ENCODE data around the gene ULK2. TPM values are rescaled to one million over a fixed set of nuclear protein-coding genes. Genes with fewer than 3 reads are reported as not detected.

Gene ULK2
- total RNA-seq, 1 experiment from 2014 or later = 12.7 TPM

GRCh38 chr17:19800571-19800970, 67.2 kb downstream of the ULK2 start:
- Histone ChIP-seq H3K36me3 (ENCODE audit: control insufficient read depth in 1 of 2, insufficient read depth in 2 of 2, low read length in 2 of 2) (no peaks in the 10 kb centered on the region), H3K9me2 (ENCODE audit: insufficient read depth) (no peaks in the 10 kb centered on the region), H3K4me3 (replicated peaks in 1 of 2; ENCODE audit: low read depth in 1 of 2, low read length in 2 of 2) (no peak overlapping the region), H4K20me1 (ENCODE audit: insufficient read depth) (no peaks in the 10 kb centered on the region), H3K79me2 (ENCODE audit: insufficient read depth, low read length) (no peaks in the 10 kb centered on the region), H2AFZ (ENCODE audit: low read depth, low read length, poor library complexity, severe bottlenecking) (no peak overlapping the region), H3K9me3 (ENCODE audit: control insufficient read depth in 1 of 2, insufficient read depth in 1 of 2, low read depth in 1 of 2, low read length in 2 of 2) (no peaks in the 10 kb centered on the region), H3K27me3 (ENCODE audit: insufficient read depth, low read length) (no peaks in the 10 kb centered on the region), H3K4me2 (ENCODE audit: low read length) (no peak overlapping the region), H3K9ac (ENCODE audit: low read length) (no peak overlapping the region), H3K4me1 (ENCODE audit: control insufficient read depth in 1 of 2, insufficient read depth in 2 of 2, low read length in 2 of 2) (no peaks in the 10 kb centered on the region), H3K27ac (ENCODE audit: low read depth, low read length) (no peak overlapping the region)
- no TSS peak for BruUV-seq (replicated peaks)
- CTCF ChIA-PET = no interaction called here
- intact Hi-C loops (cut with micrococcal nuclease) = no loop called here
- no peak for TF ChIP-seq TCF7L2 (IDR thresholded peaks at IDR 0.05; ENCODE audit: borderline replicate concordance, extremely low read depth, insufficient read depth, insufficient read length)
- no peak for TF ChIP-seq SIN3A (IDR thresholded peaks at IDR 0.05; ENCODE audit: low read depth)
- no peak for TF ChIP-seq POLR2A (IDR thresholded peaks at IDR 0.05; ENCODE audit: borderline replicate concordance, extremely low read depth, insufficient read depth, insufficient read length)
- TF ChIP-seq, protein P1, sequence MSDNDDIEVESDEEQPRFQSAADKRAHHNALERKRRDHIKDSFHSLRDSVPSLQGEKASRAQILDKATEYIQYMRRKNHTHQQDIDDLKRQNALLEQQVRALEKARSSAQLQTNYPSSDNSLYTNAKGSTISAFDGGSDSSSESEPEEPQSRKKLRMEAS (IDR thresholded peaks at IDR 0.05) = no peak
- TF ChIP-seq SRF (IDR thresholded peaks at IDR 0.05; ENCODE audit: low read depth) = no peak
- no peak for TF ChIP-seq EZH2phosphoT487 (IDR thresholded peaks at IDR 0.05; ENCODE audit: borderline replicate concordance)
- no peak for TF ChIP-seq FOSL1 (IDR thresholded peaks at IDR 0.05; ENCODE audit: low read depth)
- TF ChIP-seq JUND (IDR thresholded peaks at IDR 0.05) = no peak
- TF ChIP-seq, protein P2, sequence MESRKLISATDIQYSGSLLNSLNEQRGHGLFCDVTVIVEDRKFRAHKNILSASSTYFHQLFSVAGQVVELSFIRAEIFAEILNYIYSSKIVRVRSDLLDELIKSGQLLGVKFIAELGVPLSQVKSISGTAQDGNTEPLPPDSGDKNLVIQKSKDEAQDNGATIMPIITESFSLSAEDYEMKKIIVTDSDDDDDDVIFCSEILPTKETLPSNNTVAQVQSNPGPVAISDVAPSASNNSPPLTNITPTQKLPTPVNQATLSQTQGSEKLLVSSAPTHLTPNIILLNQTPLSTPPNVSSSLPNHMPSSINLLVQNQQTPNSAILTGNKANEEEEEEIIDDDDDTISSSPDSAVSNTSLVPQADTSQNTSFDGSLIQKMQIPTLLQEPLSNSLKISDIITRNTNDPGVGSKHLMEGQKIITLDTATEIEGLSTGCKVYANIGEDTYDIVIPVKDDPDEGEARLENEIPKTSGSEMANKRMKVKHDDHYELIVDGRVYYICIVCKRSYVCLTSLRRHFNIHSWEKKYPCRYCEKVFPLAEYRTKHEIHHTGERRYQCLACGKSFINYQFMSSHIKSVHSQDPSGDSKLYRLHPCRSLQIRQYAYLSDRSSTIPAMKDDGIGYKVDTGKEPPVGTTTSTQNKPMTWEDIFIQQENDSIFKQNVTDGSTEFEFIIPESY (IDR thresholded peaks at IDR 0.05; ENCODE audit: extremely low read depth, insufficient replicate concordance, low read length) = no peak
- no peak for TF ChIP-seq RAD21 (IDR thresholded peaks at IDR 0.05; ENCODE audit: low read depth)
- no peak for TF ChIP-seq ELF1 (IDR thresholded peaks at IDR 0.05; ENCODE audit: borderline replicate concordance, low read depth)
- TF ChIP-seq SP1 (IDR thresholded peaks at IDR 0.05; ENCODE audit: low read depth) = no peak
- no peak for TF ChIP-seq CEBPB (IDR thresholded peaks at IDR 0.05; ENCODE audit: low read depth)
- no peak for TF ChIP-seq POLR2AphosphoS5 (IDR thresholded peaks at IDR 0.05; ENCODE audit: low read depth, low read length)
- TF ChIP-seq, protein P3, sequence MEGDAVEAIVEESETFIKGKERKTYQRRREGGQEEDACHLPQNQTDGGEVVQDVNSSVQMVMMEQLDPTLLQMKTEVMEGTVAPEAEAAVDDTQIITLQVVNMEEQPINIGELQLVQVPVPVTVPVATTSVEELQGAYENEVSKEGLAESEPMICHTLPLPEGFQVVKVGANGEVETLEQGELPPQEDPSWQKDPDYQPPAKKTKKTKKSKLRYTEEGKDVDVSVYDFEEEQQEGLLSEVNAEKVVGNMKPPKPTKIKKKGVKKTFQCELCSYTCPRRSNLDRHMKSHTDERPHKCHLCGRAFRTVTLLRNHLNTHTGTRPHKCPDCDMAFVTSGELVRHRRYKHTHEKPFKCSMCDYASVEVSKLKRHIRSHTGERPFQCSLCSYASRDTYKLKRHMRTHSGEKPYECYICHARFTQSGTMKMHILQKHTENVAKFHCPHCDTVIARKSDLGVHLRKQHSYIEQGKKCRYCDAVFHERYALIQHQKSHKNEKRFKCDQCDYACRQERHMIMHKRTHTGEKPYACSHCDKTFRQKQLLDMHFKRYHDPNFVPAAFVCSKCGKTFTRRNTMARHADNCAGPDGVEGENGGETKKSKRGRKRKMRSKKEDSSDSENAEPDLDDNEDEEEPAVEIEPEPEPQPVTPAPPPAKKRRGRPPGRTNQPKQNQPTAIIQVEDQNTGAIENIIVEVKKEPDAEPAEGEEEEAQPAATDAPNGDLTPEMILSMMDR (IDR thresholded peaks at IDR 0.05 in 2 of 3, conservative IDR thresholded peaks at IDR 0.05 in 1 of 3; ENCODE audit: borderline replicate concordance in 1 of 3, insufficient read depth in 1 of 3, low read depth in 2 of 3, low read length in 2 of 3) = no peak
- TF ChIP-seq YY1 (IDR thresholded peaks at IDR 0.05; ENCODE audit: extremely low read depth, insufficient replicate concordance, low read depth, low read length) = no peak
- no peak for TF ChIP-seq CBX3 (IDR thresholded peaks at IDR 0.05; ENCODE audit: low read depth)
- POLR2A ChIA-PET = no interaction called here
- RAD21 ChIA-PET (ENCODE audit: low non-redundant PET in 1 of 2, low total read pairs in 2 of 2, uncharacterized antibody in 2 of 2, unreplicated experiment in 2 of 2) = no interaction called here
- DNase-seq (ENCODE audit: low read depth, low spot score) = no peak
- ATAC-seq = peak; percentile 69
